ENCODE measurements around the gene LAYN.
A peak's percentile ranks its signal among the peaks of the same experiment; 100 is the strongest.

Gene LAYN

GRCh38 chr11:111601636-111601978, 61.1 kb downstream of the LAYN start:
- TF ChIP-seq OSR1 (CRISPR knock-in tag; IDR thresholded peaks at IDR 0.05): no peak
- no peak for TF ChIP-seq ZNF8 (CRISPR knock-in tag; IDR thresholded peaks at IDR 0.05)
- no peak for TF ChIP-seq ESRRG (CRISPR knock-in tag; IDR thresholded peaks at IDR 0.05)
- TF ChIP-seq PPARA (CRISPR knock-in tag; IDR thresholded peaks at IDR 0.05; ENCODE audit: borderline replicate concordance): no peak

GRCh38 chr11:111601979-111602864, 61.7 kb downstream of the LAYN start, which contains the start of gene SIK2:
SIK2 (plus strand) TSS chr11:111602449; CDS start chr11:111602564, 115 bp downstream.
- TF ChIP-seq TSHZ2 (CRISPR knock-in tag; IDR thresholded peaks at IDR 0.05) (no peak), OSR1 (CRISPR knock-in tag; IDR thresholded peaks at IDR 0.05) (no peak), CREB5 (CRISPR knock-in tag; IDR thresholded peaks at IDR 0.05; ENCODE audit: low read depth) (no peak), BACH2 (CRISPR knock-in tag; IDR thresholded peaks at IDR 0.05; ENCODE audit: borderline replicate concordance) (no peak), POU6F1 (CRISPR knock-in tag; IDR thresholded peaks at IDR 0.05; ENCODE audit: borderline replicate concordance, low read depth) (no peak), ZC3H10 (CRISPR knock-in tag; IDR thresholded peaks at IDR 0.05) (no peak), ZFP3 (CRISPR knock-in tag; IDR thresholded peaks at IDR 0.05) (no peak), SNAI2 (CRISPR knock-in tag; IDR thresholded peaks at IDR 0.05) (no peak), CSRNP3 (CRISPR knock-in tag; IDR thresholded peaks at IDR 0.05) (no peak), TCF4 (CRISPR knock-in tag; IDR thresholded peaks at IDR 0.05; ENCODE audit: borderline replicate concordance) (no peak), ISL1 (CRISPR knock-in tag; IDR thresholded peaks at IDR 0.05) (no peak), ARNTL (CRISPR knock-in tag; IDR thresholded peaks at IDR 0.05; ENCODE audit: borderline replicate concordance, low read depth) (no peak), ZNF70 (CRISPR knock-in tag; IDR thresholded peaks at IDR 0.05) (no peak), RARB (CRISPR knock-in tag; IDR thresholded peaks at IDR 0.05) (no peak), PATZ1 (CRISPR knock-in tag; IDR thresholded peaks at IDR 0.05; ENCODE audit: borderline replicate concordance) (no peak), TOX (CRISPR knock-in tag; IDR thresholded peaks at IDR 0.05; ENCODE audit: borderline replicate concordance) (no peak), ZNF565 (CRISPR knock-in tag; conservative IDR thresholded peaks at IDR 0.05; ENCODE audit: low read depth) (no peak), ZNF8 (CRISPR knock-in tag; IDR thresholded peaks at IDR 0.05) (no peak)
- peak; percentile 89 for ATAC-seq

More at GRCh38 chr11:111601636-111601978, 61.1 kb downstream of the LAYN start:
- ATAC-seq: peak; percentile 1
